ENCODE data around the gene CALB2.

The CALB2 gene

DNA sequence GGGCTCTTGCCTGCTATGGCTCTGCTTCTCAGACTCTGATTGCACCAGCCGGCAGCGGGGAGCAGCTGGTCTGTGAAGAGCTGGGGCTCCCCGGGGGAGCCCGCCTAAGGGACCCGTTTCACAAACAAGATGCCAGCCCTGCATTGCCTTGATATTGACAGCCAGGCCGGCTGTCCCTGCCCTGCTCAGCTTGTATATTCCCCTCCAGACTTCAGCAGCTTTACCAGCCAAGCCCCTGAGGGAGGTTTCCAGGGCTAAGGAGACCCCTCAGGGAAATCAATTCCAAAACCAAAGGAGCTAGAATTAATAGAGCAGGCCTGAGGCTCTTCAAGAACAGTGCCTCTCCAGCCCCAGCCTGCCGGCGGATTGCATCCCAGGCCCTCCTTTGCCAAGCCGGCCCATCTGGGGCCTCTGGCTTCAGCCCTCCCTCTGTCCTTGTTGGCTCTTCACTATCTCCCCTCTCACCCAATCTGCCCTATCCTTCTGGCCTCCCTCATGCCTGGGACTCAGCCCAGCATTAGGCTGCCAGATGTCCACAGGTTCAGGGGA lies 5.7 kb downstream of the CALB2 start:
- TF ChIP-seq NFIC (IDR thresholded peaks at IDR 0.05) (no peak), TAF1 (IDR thresholded peaks at IDR 0.05; ENCODE audit: low read depth) (no peak), CEBPB (IDR thresholded peaks at IDR 0.05) (no peak), ZBTB7A (IDR thresholded peaks at IDR 0.05; ENCODE audit: low read depth) (no peak), CREB1 (IDR thresholded peaks at IDR 0.05; ENCODE audit: low read depth) (no peak), EGR1 (IDR thresholded peaks at IDR 0.05) (no peak), RAD21 (IDR thresholded peaks at IDR 0.05; ENCODE audit: low read depth) (no peak), YY1 (IDR thresholded peaks at IDR 0.05; ENCODE audit: low read depth) (no peak), EP300 (IDR thresholded peaks at IDR 0.05; ENCODE audit: borderline replicate concordance) (no peak), TCF12 (IDR thresholded peaks at IDR 0.05; ENCODE audit: low read depth) (no peak), TEAD4 (IDR thresholded peaks at IDR 0.05) (no peak), FOXM1 (IDR thresholded peaks at IDR 0.05; ENCODE audit: borderline replicate concordance, low read depth) (no peak)
- TF ChIP-seq, protein P1, sequence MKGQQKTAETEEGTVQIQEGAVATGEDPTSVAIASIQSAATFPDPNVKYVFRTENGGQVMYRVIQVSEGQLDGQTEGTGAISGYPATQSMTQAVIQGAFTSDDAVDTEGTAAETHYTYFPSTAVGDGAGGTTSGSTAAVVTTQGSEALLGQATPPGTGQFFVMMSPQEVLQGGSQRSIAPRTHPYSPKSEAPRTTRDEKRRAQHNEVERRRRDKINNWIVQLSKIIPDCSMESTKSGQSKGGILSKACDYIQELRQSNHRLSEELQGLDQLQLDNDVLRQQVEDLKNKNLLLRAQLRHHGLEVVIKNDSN (IDR thresholded peaks at IDR 0.05), result no peak
- TF ChIP-seq, protein P2, sequence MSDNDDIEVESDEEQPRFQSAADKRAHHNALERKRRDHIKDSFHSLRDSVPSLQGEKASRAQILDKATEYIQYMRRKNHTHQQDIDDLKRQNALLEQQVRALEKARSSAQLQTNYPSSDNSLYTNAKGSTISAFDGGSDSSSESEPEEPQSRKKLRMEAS (IDR thresholded peaks at IDR 0.05), result no peak
- TF ChIP-seq, protein P3, sequence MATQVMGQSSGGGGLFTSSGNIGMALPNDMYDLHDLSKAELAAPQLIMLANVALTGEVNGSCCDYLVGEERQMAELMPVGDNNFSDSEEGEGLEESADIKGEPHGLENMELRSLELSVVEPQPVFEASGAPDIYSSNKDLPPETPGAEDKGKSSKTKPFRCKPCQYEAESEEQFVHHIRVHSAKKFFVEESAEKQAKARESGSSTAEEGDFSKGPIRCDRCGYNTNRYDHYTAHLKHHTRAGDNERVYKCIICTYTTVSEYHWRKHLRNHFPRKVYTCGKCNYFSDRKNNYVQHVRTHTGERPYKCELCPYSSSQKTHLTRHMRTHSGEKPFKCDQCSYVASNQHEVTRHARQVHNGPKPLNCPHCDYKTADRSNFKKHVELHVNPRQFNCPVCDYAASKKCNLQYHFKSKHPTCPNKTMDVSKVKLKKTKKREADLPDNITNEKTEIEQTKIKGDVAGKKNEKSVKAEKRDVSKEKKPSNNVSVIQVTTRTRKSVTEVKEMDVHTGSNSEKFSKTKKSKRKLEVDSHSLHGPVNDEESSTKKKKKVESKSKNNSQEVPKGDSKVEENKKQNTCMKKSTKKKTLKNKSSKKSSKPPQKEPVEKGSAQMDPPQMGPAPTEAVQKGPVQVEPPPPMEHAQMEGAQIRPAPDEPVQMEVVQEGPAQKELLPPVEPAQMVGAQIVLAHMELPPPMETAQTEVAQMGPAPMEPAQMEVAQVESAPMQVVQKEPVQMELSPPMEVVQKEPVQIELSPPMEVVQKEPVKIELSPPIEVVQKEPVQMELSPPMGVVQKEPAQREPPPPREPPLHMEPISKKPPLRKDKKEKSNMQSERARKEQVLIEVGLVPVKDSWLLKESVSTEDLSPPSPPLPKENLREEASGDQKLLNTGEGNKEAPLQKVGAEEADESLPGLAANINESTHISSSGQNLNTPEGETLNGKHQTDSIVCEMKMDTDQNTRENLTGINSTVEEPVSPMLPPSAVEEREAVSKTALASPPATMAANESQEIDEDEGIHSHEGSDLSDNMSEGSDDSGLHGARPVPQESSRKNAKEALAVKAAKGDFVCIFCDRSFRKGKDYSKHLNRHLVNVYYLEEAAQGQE (IDR thresholded peaks at IDR 0.05; ENCODE audit: low read depth), result no peak

DNA sequence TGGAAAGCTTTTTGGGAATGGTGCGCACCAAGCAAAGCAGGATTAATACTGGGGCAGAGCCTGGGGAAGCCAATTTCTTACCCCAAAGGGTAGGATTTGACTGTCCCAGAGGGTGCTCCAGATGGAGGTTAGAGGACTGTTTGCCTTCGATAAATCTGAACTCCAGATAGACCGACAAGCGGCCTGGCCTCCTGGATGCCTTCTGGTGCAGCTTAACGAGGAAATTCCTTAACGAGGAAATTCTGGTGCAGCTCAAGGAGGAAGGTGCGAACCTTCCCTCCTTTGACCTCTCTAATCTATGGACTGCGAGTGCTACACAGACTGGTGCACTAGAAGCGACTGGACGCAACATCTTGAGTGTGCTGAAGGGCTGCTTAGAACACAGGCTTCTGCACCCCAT lies 6.5 kb downstream of the CALB2 start:
- TF ChIP-seq RAD21 (IDR thresholded peaks at IDR 0.05; ENCODE audit: low read depth) (no peak), FOXM1 (IDR thresholded peaks at IDR 0.05; ENCODE audit: borderline replicate concordance, low read depth) (no peak), YY1 (IDR thresholded peaks at IDR 0.05; ENCODE audit: low read depth) (no peak), EGR1 (IDR thresholded peaks at IDR 0.05) (no peak), EP300 (IDR thresholded peaks at IDR 0.05; ENCODE audit: borderline replicate concordance) (no peak), TCF12 (IDR thresholded peaks at IDR 0.05; ENCODE audit: low read depth) (no peak), NFIC (IDR thresholded peaks at IDR 0.05) (no peak), TAF1 (IDR thresholded peaks at IDR 0.05; ENCODE audit: low read depth) (no peak), CEBPB (IDR thresholded peaks at IDR 0.05) (no peak), ZBTB7A (IDR thresholded peaks at IDR 0.05; ENCODE audit: low read depth) (no peak), TEAD4 (IDR thresholded peaks at IDR 0.05) (no peak), CREB1 (IDR thresholded peaks at IDR 0.05; ENCODE audit: low read depth) (no peak)
- TF ChIP-seq, protein P2 (IDR thresholded peaks at IDR 0.05), result no peak
- TF ChIP-seq, protein P1 (IDR thresholded peaks at IDR 0.05), result no peak
- TF ChIP-seq, protein P3 (IDR thresholded peaks at IDR 0.05; ENCODE audit: low read depth), result no peak

GRCh38 chr16:71367241-71367976 lies 8.9 kb downstream of the CALB2 start:
- TF ChIP-seq RAD21 (IDR thresholded peaks at IDR 0.05; ENCODE audit: low read depth) (peak; percentile 49; the same call in 1 of the 2 replicates), EP300 (IDR thresholded peaks at IDR 0.05; ENCODE audit: borderline replicate concordance) (no peak)

DNA sequence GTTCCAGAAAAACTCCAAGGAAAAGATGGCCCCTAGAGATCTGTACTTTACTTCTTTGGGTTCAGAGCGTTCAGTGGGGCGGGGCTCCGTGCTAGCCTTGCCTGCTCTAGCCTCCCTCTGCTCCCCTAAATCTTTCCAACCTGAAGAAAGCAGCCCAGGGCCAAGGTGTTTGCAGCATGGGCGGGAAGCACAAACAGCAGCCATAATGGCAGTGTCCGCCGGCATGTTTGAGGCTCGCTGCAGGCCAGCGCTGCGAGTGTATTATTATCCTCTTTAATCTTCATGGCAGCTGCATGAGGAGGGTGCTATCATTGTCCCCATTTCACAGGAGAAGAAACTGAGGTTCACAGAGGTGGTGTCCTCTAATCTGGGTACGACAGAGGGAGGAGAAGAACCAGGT lies 10.4 kb downstream of the CALB2 start:
- no peak for TF ChIP-seq YY1 (IDR thresholded peaks at IDR 0.05; ENCODE audit: low read depth)
- TF ChIP-seq FOXM1 (IDR thresholded peaks at IDR 0.05; ENCODE audit: borderline replicate concordance, low read depth), result no peak
- no peak for TF ChIP-seq TAF1 (IDR thresholded peaks at IDR 0.05; ENCODE audit: low read depth)
- TF ChIP-seq EP300 (IDR thresholded peaks at IDR 0.05; ENCODE audit: borderline replicate concordance), result no peak
- TF ChIP-seq TCF12 (IDR thresholded peaks at IDR 0.05; ENCODE audit: low read depth), result no peak
- TF ChIP-seq NFIC (IDR thresholded peaks at IDR 0.05), result no peak
- TF ChIP-seq, protein P1 (IDR thresholded peaks at IDR 0.05), result no peak
- no peak for TF ChIP-seq EGR1 (IDR thresholded peaks at IDR 0.05)
- no peak for TF ChIP-seq CEBPB (IDR thresholded peaks at IDR 0.05)
- TF ChIP-seq RAD21 (IDR thresholded peaks at IDR 0.05; ENCODE audit: low read depth), result no peak
- no peak for TF ChIP-seq CREB1 (IDR thresholded peaks at IDR 0.05; ENCODE audit: low read depth)
- TF ChIP-seq, protein P2 (IDR thresholded peaks at IDR 0.05), result no peak

- no peak for TF ChIP-seq TCF12 (IDR thresholded peaks at IDR 0.05; ENCODE audit: low read depth)
- no peak for TF ChIP-seq CREB1 (IDR thresholded peaks at IDR 0.05; ENCODE audit: low read depth)
- no peak for TF ChIP-seq FOXM1 (IDR thresholded peaks at IDR 0.05; ENCODE audit: borderline replicate concordance, low read depth)
- TF ChIP-seq, protein P2 (IDR thresholded peaks at IDR 0.05), result no peak
- no peak for TF ChIP-seq YY1 (IDR thresholded peaks at IDR 0.05; ENCODE audit: low read depth)
- TF ChIP-seq EGR1 (IDR thresholded peaks at IDR 0.05), result no peak
- TF ChIP-seq EP300 (IDR thresholded peaks at IDR 0.05; ENCODE audit: borderline replicate concordance), result no peak
- TF ChIP-seq ZBTB7A (IDR thresholded peaks at IDR 0.05; ENCODE audit: low read depth), result no peak
- no peak for TF ChIP-seq RAD21 (IDR thresholded peaks at IDR 0.05; ENCODE audit: low read depth)
- TF ChIP-seq TAF1 (IDR thresholded peaks at IDR 0.05; ENCODE audit: low read depth), result no peak
- TF ChIP-seq NFIC (IDR thresholded peaks at IDR 0.05), result no peak
- TF ChIP-seq CEBPB (IDR thresholded peaks at IDR 0.05), result no peak
- TF ChIP-seq, protein P3 (IDR thresholded peaks at IDR 0.05; ENCODE audit: low read depth), result no peak
- no peak for TF ChIP-seq TEAD4 (IDR thresholded peaks at IDR 0.05)
- TF ChIP-seq, protein P1 (IDR thresholded peaks at IDR 0.05), result no peak
These were observed 11.0 kb downstream of the CALB2 start for GRCh38 chr16:71369494-71369893.

All from Ishikawa (cell line).